Activated T-cell treated with anti-CD3 and anti-CD28 coated beads for 4 hours (primary cell): ENCODE measurements around the gene PKDCC.

Experiments used
- DNase-seq: peaks from one replicate; pipeline ENCODE4 v3.0.0-alpha.2; 2020

The PKDCC gene

DNA sequence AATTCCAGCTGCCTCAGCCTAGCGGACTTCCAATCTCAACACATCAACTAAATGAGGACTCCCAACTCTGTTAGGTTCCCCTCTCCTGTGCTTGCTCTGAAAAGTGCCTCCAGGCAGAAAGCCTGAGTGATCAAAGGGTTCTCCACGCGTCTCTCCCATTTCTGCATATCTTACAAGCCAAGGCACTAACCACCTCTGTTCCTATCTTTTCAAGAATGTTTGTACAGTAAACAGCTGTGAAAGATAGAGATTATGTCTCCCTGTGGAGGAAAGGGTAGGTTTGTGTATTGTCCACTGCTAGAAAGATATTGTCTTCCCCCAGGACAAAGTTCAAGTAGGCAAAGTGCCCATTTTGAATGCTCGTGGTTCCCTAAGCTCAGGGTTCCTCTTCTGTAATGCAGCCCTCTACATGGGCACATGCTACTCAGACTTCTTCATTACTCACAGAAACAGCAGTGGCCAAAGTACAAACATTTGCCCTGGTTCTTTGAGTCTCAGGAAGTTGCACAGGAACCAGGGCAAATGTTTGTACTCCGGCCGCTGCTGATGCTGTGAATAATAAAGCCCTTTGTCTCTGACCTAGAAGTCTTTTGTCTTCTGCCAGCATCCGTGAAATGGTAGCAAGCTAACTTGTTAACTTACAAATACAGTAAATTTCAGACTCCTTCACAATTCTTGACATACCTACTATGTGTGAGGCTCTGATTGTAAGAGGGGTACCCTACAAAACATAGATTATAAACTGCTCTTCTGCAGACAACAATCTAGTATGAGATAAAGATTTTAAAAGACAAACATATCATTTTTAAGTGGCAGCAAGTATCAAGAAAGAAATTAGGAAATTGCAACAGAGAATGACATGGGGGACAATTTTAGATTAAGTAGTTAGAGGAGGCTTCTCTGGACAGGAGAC is 44.5 kb downstream of the PKDCC start:
- DNase-seq: no peak

DNA sequence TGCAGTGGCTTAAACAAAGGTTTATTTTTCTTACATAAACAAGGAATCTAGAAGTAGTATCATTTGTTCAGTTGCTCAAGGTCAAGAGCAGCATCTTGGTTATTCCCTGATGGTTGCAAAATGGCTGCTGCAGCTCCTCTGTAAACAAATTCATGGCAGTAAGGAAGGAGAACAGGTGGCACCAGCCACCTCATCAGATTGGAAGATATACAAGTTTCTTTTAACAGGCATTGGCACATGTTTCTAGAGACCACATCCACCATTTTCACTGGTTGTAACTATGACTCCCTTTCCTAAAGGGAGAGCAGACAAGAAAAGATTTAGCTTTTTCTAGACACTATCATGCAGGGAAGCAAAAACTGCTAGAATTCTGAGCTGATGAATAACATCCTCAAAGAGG is 46.3 kb downstream of the PKDCC start:
- no peak for DNase-seq

- DNase-seq: peak; percentile 68
Observed at GRCh38 chr2:42095923-42096408, 48.1 kb downstream of the PKDCC start.

DNA sequence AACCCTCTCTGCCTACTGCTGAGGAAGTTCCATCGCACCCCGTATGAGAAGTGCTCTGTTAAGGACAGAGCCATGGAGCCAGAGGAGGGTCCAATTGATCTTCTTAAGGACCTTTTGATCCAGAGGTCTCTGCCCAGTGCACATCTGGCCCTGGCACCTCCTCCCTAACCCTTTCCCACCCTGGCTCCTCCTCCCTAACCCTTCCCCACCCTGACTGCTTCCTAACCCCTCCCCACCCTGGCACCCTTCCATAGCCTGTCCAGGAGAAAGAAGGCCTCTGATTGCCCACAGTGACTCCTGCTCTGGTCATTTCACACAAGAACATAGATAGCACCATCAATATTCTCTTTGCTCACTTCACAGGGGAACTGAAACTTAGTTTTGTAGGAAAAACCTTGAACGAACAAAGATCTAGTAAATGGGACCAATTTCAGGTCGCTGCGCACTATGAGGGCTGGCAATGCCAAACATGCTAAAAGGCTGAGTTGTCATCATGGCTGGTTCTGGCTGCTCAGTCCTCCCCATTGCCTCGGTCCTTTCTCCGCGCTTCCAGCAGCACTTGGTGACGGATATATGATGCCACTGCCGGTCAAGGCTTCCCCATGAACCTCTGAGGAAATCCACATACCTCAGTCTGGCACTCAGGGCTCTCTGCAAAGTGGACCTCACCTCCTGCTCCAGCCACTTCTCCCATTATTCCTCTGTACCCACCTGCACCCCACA is 49.2 kb downstream of the PKDCC start:
- no peak for DNase-seq

DNA sequence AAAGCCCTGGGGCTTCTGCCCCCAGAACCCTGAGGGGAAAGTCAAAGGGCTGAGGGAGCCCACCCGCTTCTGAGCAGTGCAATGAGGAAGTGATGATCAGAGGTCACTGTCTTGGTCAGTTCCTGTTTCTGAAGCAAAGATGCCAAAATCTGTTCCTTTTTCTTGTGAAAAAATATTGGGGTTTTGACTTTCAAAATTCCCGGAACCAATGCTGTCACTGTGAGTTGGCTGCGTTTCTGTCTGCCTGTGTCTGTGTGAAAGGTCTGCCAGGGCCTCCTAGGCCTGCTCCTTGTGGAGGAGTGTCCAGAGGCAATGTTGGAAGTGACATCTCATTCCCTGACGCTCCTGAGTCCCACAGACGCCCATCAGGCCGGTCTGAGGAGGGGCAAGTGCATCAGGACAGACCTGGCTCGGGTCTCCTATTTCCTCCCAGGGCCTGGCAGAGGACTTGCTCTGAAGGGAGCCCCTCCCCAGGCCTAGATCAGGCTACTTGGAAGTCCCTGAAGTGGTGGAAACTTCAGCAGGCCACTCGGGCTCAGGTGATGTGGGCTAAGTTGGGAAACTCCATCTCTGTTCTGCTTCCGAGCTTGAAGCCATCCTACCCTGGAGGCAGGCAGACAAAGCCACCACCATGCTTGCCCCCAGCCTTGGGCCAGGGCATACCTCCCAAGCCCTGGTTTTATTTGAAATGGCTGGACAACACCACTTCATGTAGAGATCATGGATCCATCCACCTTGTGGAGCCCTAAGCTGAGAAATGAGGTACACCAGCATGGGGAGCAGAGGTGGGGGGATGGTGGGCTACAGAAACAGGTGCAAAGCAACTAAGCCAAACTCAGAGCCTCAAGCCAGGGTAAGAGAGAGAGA is 51.0 kb downstream of the PKDCC start:
- no peak for DNase-seq

- DNase-seq: no peak
Observed at GRCh38 chr2:42099438-42100173, 51.8 kb downstream of the PKDCC start.

GRCh38 chr2:42100683-42101205 is 52.9 kb downstream of the PKDCC start:
- DNase-seq: no peak

DNA sequence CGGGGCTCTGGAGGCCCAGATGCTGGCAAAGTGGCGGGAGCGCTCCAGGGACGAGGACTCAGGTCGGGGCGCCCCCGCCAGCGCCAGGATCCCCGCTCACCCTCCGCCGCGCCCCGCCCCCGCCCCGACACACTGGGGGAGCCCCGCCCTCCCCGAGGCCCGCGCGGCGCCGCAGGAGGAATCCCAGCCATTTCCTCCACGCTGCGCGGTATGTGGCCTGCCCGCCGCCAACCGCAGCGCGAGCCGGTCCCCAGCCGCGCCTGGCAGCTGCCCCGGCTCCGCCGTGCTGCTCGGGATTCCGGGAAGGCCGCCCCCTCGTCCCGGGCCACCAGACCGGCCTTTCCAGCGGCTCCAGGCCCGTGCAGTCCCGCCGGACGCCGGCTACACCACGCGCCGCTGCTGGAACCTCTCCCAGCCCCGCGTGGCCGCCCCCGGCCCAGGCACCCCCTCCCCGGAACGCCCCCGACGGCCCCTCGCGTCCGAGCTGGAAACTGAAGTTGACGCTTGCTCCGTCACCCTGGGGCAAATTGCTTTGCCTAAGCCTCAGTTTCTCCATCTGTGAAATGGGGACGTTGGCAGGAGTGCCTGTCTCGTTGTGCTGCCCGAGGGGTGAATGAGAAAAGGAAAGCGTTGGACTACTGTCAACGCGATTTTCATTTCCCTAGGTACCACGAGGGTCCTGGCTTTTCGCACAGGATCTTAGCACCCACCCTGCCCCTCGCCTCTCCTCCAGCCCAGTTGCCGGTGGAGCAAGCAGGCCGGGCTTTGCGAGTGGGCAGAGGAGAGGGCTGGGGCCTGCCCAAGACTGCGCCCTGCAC is 53.6 kb downstream of the PKDCC start:
- peak; percentile 51 for DNase-seq

- DNase-seq: peak; percentile 90
Observed at GRCh38 chr2:42102024-42102590, 54.3 kb downstream of the PKDCC start.

GRCh38 chr2:42102591-42103450 is 55.0 kb downstream of the PKDCC start:
- DNase-seq: no peak

- DNase-seq: no peak
Observed at GRCh38 chr2:42103829-42104228, 56.0 kb downstream of the PKDCC start.

DNA sequence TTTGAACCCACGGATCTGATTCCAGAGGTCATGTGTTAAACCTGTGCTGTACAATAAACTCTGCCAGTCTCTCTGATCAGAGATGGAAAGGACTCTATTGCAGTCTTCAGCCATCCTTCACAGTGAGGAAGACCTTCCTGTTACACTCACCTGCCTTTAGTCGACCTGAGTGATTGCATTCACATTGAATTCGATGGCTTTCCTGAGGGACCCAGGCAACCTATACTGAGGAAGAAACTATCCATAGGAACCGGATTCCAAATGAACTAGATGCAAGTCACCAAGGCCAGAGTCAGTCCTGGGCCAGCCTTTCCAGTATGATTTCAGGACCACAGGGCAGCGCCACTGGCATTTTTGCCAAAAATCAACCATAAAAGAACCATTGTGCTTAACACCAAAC is 56.8 kb downstream of the PKDCC start:
- no peak for DNase-seq

DNA sequence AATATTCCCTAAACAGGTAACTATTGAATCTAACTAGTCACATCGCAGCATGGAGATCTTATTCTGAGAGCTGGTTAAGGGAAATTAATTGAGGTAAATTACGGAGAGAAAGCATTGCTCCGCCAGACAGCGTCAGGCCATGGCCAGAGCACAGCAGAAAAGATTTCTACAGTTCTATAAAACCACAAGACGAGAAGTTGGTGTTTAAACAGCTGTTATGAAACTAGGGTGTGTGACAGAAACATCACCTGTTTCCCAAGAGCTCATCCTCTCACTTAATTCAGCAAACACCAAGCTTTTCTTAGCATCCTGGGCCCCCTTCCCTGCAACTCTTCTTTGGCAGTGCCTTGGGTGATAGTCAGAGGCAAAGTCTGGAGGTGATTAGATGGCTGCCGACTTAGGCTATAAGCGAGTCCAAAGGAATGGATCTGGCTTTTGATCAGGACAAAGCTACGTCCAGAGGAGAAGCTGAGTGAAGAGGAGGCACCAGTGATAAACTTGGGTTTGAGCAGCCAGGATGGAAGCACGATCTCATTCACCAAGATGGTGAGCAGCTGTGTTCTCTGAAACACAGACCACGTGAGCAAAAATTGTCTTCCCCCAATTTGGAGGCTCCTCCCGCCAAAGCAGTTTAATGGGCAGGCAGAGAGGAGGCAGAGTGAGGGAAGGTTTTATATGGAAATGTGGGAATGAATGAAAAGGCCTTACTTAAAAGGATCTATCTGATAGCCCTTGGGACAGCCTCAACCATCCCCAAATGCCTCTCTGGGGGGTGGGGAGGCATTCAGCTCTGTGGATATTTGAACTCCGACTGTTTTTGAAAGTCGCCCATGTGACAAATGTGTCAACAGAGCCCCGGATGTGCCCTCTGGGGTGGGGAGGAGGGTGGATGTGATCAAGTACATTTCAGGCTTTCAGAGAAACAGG is 57.8 kb downstream of the PKDCC start:
- peak; percentile 64 for DNase-seq

- DNase-seq: no peak
Observed at GRCh38 chr2:42106257-42106816, 58.5 kb downstream of the PKDCC start.

DNA sequence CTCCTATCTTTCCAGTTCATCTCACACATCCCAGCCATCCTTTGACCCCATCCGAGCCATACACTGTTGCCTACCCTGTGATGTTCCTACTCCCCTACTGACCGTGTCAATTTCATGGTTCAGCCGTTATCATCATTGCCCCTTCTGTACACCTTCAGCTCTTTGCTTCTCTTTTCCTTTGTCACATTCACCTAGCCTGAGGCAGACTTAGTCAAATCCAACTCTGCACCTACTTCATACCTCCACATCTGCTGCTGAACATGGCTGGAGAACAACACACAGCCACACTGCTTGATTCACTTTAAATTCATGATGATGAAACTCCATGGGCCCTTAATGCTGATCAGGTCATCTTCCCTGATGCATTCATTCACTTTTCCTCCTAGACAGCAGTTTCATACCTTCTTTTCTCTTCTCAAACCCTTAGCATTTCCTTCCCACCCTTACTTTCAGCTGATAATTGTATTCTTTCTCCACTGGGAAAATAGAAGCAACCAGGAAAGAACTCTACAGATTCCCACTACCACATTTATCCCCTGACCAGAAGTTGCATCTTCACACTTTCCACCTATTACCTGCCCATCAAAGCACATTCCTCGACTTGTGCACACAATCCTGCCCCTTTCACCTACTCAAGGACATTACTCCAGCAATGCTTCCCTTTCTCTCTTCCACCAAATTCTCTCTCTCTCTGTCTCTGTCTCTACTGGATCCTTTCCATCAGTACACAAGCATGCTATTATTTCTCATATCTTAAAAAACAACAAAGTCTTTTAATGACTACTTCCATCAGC is 59.6 kb downstream of the PKDCC start:
- DNase-seq: no peak
